Measurements from ENCODE around the gene ICAM1. TPM values are rescaled to one million over a fixed set of nuclear protein-coding genes. Genes with fewer than 3 reads are reported as not detected.

ICAM1 gene
- total RNA-seq, 1 donor, result 35.5 TPM

DNA sequence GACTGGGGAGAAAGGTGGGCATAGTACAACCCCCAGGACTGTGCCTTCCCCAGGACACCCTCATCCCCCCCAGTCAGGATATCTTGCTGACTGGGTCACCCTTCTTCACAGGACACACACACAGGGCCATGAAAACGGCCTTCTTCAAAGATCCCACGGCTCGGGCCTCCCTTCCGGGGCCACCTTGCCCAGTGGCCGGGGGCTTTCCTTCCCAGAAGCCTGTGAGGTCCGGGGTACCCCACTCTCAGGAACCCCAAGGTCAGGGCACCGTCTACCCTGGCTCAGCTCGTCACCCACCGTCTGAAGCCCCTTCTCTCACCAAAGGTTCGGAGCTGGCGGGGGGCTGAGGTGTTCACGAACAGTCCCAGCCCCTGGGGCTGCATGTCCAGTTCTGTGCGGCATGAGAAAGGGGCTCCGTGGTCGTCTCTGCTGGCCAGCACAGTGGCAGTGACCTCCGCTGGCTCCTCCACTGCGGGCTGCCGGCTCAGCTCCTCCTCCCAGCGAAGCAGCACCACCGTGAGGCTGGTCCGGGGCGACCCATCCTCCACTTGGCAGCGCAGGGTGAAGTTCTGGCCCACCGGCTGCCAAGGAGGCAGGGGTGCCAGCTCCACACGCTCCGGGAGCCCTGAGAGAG lies 64.5 kb downstream of the ICAM1 start:
- Histone ChIP-seq H3K36me3 (ENCODE audit: insufficient read depth, low read length) (peaks cover 2% of the 10 kb centered on the region), H3K27ac (ENCODE audit: low read depth, low read length) (no peak overlapping the region), H3K79me2 (ENCODE audit: insufficient read depth, low read length) (peaks cover 28% of the 10 kb centered on the region), H3K9me3 (ENCODE audit: low read depth, low read length) (no peaks in the 10 kb centered on the region), H3K4me2 (ENCODE audit: insufficient read depth, low read length) (peak overlapping the region; percentile 99), H3K4me3 (ENCODE audit: insufficient read depth, low read length) (peak overlapping the region; percentile 99), H3K27me3 (ENCODE audit: insufficient read depth, low read length) (no peaks in the 10 kb centered on the region), H2AFZ (ENCODE audit: low read length) (peak overlapping the region; percentile 96), H4K20me1 (ENCODE audit: insufficient read depth, low read length) (peaks cover 15% of the 10 kb centered on the region), H3K4me1 (ENCODE audit: insufficient read depth, low read length) (peaks cover 22% of the 10 kb centered on the region)
- TF ChIP-seq, protein P1, sequence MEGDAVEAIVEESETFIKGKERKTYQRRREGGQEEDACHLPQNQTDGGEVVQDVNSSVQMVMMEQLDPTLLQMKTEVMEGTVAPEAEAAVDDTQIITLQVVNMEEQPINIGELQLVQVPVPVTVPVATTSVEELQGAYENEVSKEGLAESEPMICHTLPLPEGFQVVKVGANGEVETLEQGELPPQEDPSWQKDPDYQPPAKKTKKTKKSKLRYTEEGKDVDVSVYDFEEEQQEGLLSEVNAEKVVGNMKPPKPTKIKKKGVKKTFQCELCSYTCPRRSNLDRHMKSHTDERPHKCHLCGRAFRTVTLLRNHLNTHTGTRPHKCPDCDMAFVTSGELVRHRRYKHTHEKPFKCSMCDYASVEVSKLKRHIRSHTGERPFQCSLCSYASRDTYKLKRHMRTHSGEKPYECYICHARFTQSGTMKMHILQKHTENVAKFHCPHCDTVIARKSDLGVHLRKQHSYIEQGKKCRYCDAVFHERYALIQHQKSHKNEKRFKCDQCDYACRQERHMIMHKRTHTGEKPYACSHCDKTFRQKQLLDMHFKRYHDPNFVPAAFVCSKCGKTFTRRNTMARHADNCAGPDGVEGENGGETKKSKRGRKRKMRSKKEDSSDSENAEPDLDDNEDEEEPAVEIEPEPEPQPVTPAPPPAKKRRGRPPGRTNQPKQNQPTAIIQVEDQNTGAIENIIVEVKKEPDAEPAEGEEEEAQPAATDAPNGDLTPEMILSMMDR (IDR thresholded peaks at IDR 0.05; ENCODE audit: extremely low read depth, low read depth, low read length), result no peak
- DNase-seq (ENCODE audit: insufficient read length, low spot score, missing footprints), result no peak

Small RNA genes lying within 50 kb of the gene (small RNA-seq; reads per million reads assigned to genes)
- not detected for gene AC011511.1
- gene AC011511.4, result not detected
- gene MIR4322, result not detected

Other genes with a start within 250 kb of the ICAM1 start
- gene SHFL, start 184.8 kb upstream of the ICAM1 start, total RNA-seq, result 20.6 and 22.4 TPM in 2 replicates
- gene ANGPTL6, start 168.4 kb upstream of the ICAM1 start, total RNA-seq, result not detected in 2 replicates
- gene PPAN, start 164.8 kb upstream of the ICAM1 start, total RNA-seq, result 19.2 and 20.9 TPM in 2 replicates
- gene P2RY11, start 159.4 kb upstream of the ICAM1 start, total RNA-seq, result 2.1 and 2.2 TPM in 2 replicates
- 226 and 252 TPM in 2 replicates for gene EIF3G, start 151.2 kb upstream of the ICAM1 start, total RNA-seq
- gene DNMT1, start 76.2 kb upstream of the ICAM1 start, total RNA-seq, result 24.2 and 33.7 TPM in 2 replicates
- 9.4 and 14.1 TPM in 2 replicates for gene S1PR2, start 39.8 kb upstream of the ICAM1 start, total RNA-seq
- 37.1 and 37.3 TPM in 2 replicates for gene MRPL4, start 18.9 kb upstream of the ICAM1 start, total RNA-seq
- gene ICAM4, start 15.8 kb downstream of the ICAM1 start, total RNA-seq, result under 0.01 and 0.29 TPM in 2 replicates
- under 0.01 TPM in 1 of 2 replicates, not detected in the other for gene ICAM5, start 18.8 kb downstream of the ICAM1 start, total RNA-seq
- gene ZGLP1, start 38.7 kb downstream of the ICAM1 start, total RNA-seq, result 0.59 and 0.72 TPM in 2 replicates
- 14.7 and 17.7 TPM in 2 replicates for gene FDX2, start 44.9 kb downstream of the ICAM1 start, total RNA-seq
- gene RAVER1, start 62.4 kb downstream of the ICAM1 start, total RNA-seq, result 8.0 TPM in 2 replicates
- gene ICAM3, start 68.5 kb downstream of the ICAM1 start, total RNA-seq, result 3.2 and 3.6 TPM in 2 replicates
- gene TYK2, start 109.5 kb downstream of the ICAM1 start, total RNA-seq, result 52.5 and 72.7 TPM in 2 replicates
- 131 and 154 TPM in 2 replicates for gene CDC37, start 132.4 kb downstream of the ICAM1 start, total RNA-seq
- gene PDE4A, start 149.4 kb downstream of the ICAM1 start, total RNA-seq, result 5.1 and 8.3 TPM in 2 replicates
- gene KEAP1, start 232.2 kb downstream of the ICAM1 start, total RNA-seq, result 64.8 and 77.1 TPM in 2 replicates
- gene S1PR5, start 246.3 kb downstream of the ICAM1 start, total RNA-seq, result 0.29 and 0.36 TPM in 2 replicates